Thyroid gland (tissue), 4 donors: ENCODE results near the gene DPF3. TPM values are rescaled to one million over a fixed set of nuclear protein-coding genes. Genes with fewer than 3 reads are reported as not detected.
A peak's percentile ranks its signal among the peaks of the same experiment; 100 is the strongest.

ENCODE experiments used
- DNase-seq, 2 donors: peaks; one replicate each; pipeline ENCODE4 v3.0.0-alpha.2; 2019
- H3K27ac ChIP-seq, 3 donors: fragments of 200-600 bp; sonication (generic); 1 replicate in 2 of 3; 2 replicates in 1 of 3; pipeline ENCODE4 v1.5.1; 2016 to 2019; ENCODE audit warnings: mild to moderate bottlenecking in 1 of 3, moderate library complexity in 1 of 3
- H3K27me3 ChIP-seq: fragments of 200-600 bp; sonication (generic); one replicate; pipeline ENCODE4 v1.5.1; 2019
- H3K36me3 ChIP-seq, 2 donors: fragments of 200-600 bp; sonication (generic); one replicate each; pipeline ENCODE4 v1.5.1; 2016 to 2019
- H3K4me1 ChIP-seq, 2 donors: fragments of 200-600 bp; sonication (generic); one replicate each; pipeline ENCODE4 v1.5.1; 2017 to 2019
- H3K4me3 ChIP-seq, 3 donors: fragments of 200-600 bp; sonication (generic); replicated peaks in 1 of 3; 1 replicate in 2 of 3; 2 replicates in 1 of 3; pipeline ENCODE4 v1.5.1; 2016; ENCODE audit warnings: mild to moderate bottlenecking in 1 of 3
- H3K9me3 ChIP-seq: fragments of 200-600 bp; sonication (generic); one replicate; pipeline ENCODE4 v1.5.1; 2017
- CTCF ChIP-seq, 6 experiments: fragments of 200-600 bp in 3 of 6; fragments of 450-650 bp in 3 of 6; sonication (generic) in 3 of 6; IDR thresholded peaks; one replicate each; pipeline ENCODE4 v1.5.1; 2016 to 2019; ENCODE audit warnings: antibody characterized with exemption in 6 of 6, mild to moderate bottlenecking in 2 of 6, inconsistent platforms in 1 of 6, moderate library complexity in 1 of 6
- POLR2A ChIP-seq, 2 donors: fragments of 450-650 bp; IDR thresholded peaks; one replicate each; pipeline ENCODE4 v1.6.1; 2017; ENCODE audit warnings: antibody characterized with exemption in 2 of 2, mild to moderate bottlenecking in 2 of 2, moderate library complexity in 1 of 2
- WGBS, 2 donors: methylation state at CpG; one replicate each; pipeline ENCODE4 v1.1.5; 2017; 5-methylcytosine and 5-hydroxymethylcytosine counted together
- intact Hi-C: fragments of 100-400 bp; cut with DNase I; formaldehyde crosslinking; loops from one replicate; pipeline ENCODE4 v1.15.1; 2023
- total RNA-seq, 4 donors: library from RNA; depleted of rRNA; stranded (reverse); fragments of >200 nt; gene quantifications; one replicate each; pipeline ENCODE4 v1.2.3, GENCODE V29; 2016

Gene DPF3
- total RNA-seq, 4 donors from 2014 or later, result 0.27 to 3.3 (median 1.3) TPM

- H3K27ac ChIP-seq, result peak overlapping the region in 1 of 3 donors; percentile 33
Observed at GRCh38 chr14:72615451-72616121, 278.3 kb downstream of the DPF3 start.

GRCh38 chr14:72614891-72615415 is 278.9 kb downstream of the DPF3 start:
- Histone ChIP-seq H3K4me1 (peaks cover 11 to 46% of the 10 kb centered on the region in 2 donors), H3K27me3 (no peaks in the 10 kb centered on the region), H3K9me3 (no peaks in the 10 kb centered on the region), H3K4me3 (no peak overlapping the region), H3K36me3 (no peaks in the 10 kb centered on the region), H3K27ac (peak overlapping the region in 1 of 3 donors; percentile 33)
- intact Hi-C loops, result no loop called here
- DNase-seq, result no peak
- WGBS, 2 donors, result 74 to 78% methylated on average over 11 of the region's 11 CpGs
- TF ChIP-seq POLR2A (IDR thresholded peaks at IDR 0.05) (no peak), CTCF (IDR thresholded peaks at IDR 0.05) (no peak)

More at GRCh38 chr14:72615451-72616121, 278.3 kb downstream of the DPF3 start:
- intact Hi-C loops, result no loop called here
- Histone ChIP-seq H3K36me3 (no peaks in the 10 kb centered on the region), H3K4me3 (no peak overlapping the region), H3K9me3 (no peaks in the 10 kb centered on the region), H3K27me3 (no peaks in the 10 kb centered on the region), H3K4me1 (peaks cover 11 to 46% of the 10 kb centered on the region in 2 donors)
- peak; percentile 44 to 47 for DNase-seq
- TF ChIP-seq CTCF (IDR thresholded peaks at IDR 0.05), result no peak
- no peak for TF ChIP-seq POLR2A (IDR thresholded peaks at IDR 0.05)
- WGBS, 2 donors, result 40 to 49% methylated on average over 9 of the region's 9 CpGs

GRCh38 chr14:72614365-72614764 is 279.5 kb downstream of the DPF3 start:
- Histone ChIP-seq H3K36me3 (no peaks in the 10 kb centered on the region), H3K27ac (no peak overlapping the region), H3K9me3 (no peaks in the 10 kb centered on the region), H3K4me1 (peaks cover 11 to 45% of the 10 kb centered on the region in 2 donors), H3K27me3 (no peaks in the 10 kb centered on the region), H3K4me3 (no peak overlapping the region)
- 83 to 91% methylated on average over 3 of the region's 3 CpGs for WGBS, 2 donors
- no peak for DNase-seq
- intact Hi-C loops, result no loop called here
- TF ChIP-seq CTCF (IDR thresholded peaks at IDR 0.05) (no peak), POLR2A (IDR thresholded peaks at IDR 0.05) (no peak)

- Histone ChIP-seq H3K4me3 (no peak overlapping the region), H3K4me1 (peaks cover 11 to 41% of the 10 kb centered on the region in 2 donors), H3K9me3 (no peaks in the 10 kb centered on the region), H3K27me3 (no peaks in the 10 kb centered on the region), H3K27ac (no peak overlapping the region), H3K36me3 (no peaks in the 10 kb centered on the region)
- DNase-seq, result no peak
- intact Hi-C loops, result no loop called here
- WGBS, 2 donors, result 88 to 93% methylated on average over 2 of the region's 2 CpGs
- TF ChIP-seq CTCF (IDR thresholded peaks at IDR 0.05) (no peak), POLR2A (IDR thresholded peaks at IDR 0.05) (no peak)
Observed at GRCh38 chr14:72613975-72614319, 280.0 kb downstream of the DPF3 start.

- intact Hi-C loops, result no loop called here
- no peaks in the 10 kb centered on the region for H3K9me3 ChIP-seq
- no peak overlapping the region for H3K27ac ChIP-seq
- H3K36me3 ChIP-seq, result no peaks in the 10 kb centered on the region
- no peak overlapping the region for H3K4me3 ChIP-seq
- 71 to 74% methylated on average over 13 of the region's 13 CpGs for whole genome bisulfite sequencing, 2 donors
- TF ChIP-seq CTCF (IDR thresholded peaks at IDR 0.05) (no peak), POLR2A (IDR thresholded peaks at IDR 0.05) (no peak)
- H3K27me3 ChIP-seq, result no peaks in the 10 kb centered on the region
- DNase-seq, result peak; percentile 35 to 52
- peaks cover 11 to 36% of the 10 kb centered on the region in 2 donors for H3K4me1 ChIP-seq
Observed at GRCh38 chr14:72613231-72613974, 280.5 kb downstream of the DPF3 start.
